ACC112 (cell line): ENCODE measurements around the gene RETREG3.
"Not testable (repeated sequence)": the region's sequence is repeated elsewhere in the genome, so short reads cannot be mapped to it uniquely, and the experiment has no call there.

ENCODE experiments used
- H2AFZ ChIP-seq: fragments of 200-600 bp; sonication (generic); one replicate; pipeline ENCODE4 v1.6.0; 2017; ENCODE audit warnings: antibody characterized with exemption, low read length; ENCODE audit not compliant: unreplicated experiment
- H3K27ac ChIP-seq: fragments of 200-600 bp; sonication (generic); 2 replicates; pipeline ENCODE4 v1.5.1; 2014; ENCODE audit warnings: low read depth, mild to moderate bottlenecking, antibody characterized with exemption, low read length, moderate library complexity
- H3K27me3 ChIP-seq: fragments of 200-600 bp; sonication (generic); 2 replicates; pipeline ENCODE4 v1.6.1; 2014; ENCODE audit warnings: mild to moderate bottlenecking, antibody characterized with exemption, low read length, moderate library complexity, mixed read lengths; ENCODE audit not compliant: insufficient read depth
- H3K36me3 ChIP-seq: fragments of 200-600 bp; sonication (generic); 2 replicates; pipeline ENCODE4 v1.6.1; 2016; ENCODE audit warnings: mild to moderate bottlenecking, antibody characterized with exemption, low read length, moderate library complexity, mixed read lengths; ENCODE audit not compliant: insufficient read depth
- H3K4me1 ChIP-seq: fragments of 200-600 bp; sonication (generic); one replicate; pipeline ENCODE4 v1.6.1; 2016; ENCODE audit warnings: low read length, mixed read lengths; ENCODE audit not compliant: insufficient read depth, unreplicated experiment, control insufficient read depth
- H3K4me3 ChIP-seq: fragments of 200-600 bp; sonication (generic); 2 replicates; pipeline ENCODE4 v1.5.1; 2014; ENCODE audit warnings: mild to moderate bottlenecking, low read depth, low read length
- H3K79me2 ChIP-seq: fragments of 200-600 bp; sonication (generic); one replicate; pipeline ENCODE4 v1.6.0; 2016; ENCODE audit warnings: low read length; ENCODE audit not compliant: control insufficient read depth, unreplicated experiment, insufficient read depth

The RETREG3 gene

DNA sequence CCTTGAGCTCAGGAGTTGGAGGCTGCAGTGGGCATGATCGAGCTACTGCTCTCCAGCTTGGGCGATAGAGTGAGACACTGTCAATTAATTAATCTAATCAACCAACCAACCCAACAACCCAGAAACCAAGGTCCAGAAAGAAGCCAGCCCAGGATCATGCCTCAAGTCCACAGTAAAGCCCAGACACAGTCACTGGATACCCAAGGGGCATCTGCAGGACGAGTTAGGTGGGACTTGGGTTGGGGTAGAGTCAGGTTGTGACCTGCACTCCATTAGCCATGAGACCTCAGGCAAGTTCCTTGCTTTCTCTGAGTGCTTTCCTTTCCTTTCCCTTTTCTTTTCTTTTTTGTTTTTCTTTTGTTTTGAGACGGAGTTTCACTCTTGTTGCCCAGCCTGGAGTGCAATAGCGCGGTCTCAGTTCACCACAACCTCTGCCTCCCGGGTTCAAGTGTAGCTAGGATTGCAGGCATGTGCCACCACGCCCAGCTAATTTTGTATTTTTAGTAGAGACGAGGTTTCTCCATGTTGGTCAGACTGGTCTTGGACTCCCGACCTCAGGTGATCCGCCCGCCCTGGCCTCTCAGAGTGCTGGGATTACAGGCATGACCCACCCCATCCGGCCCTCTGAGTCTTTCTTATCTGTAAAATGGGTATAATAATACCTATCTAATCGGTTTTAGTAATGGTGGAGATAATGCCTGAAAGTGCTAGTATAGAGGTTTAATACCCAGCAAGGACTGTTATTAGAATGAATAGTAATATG, 60.0 kb downstream of the RETREG3 start:
- Histone ChIP-seq H2AFZ (no peak overlapping the region), H3K4me3 (no peak overlapping the region)

DNA sequence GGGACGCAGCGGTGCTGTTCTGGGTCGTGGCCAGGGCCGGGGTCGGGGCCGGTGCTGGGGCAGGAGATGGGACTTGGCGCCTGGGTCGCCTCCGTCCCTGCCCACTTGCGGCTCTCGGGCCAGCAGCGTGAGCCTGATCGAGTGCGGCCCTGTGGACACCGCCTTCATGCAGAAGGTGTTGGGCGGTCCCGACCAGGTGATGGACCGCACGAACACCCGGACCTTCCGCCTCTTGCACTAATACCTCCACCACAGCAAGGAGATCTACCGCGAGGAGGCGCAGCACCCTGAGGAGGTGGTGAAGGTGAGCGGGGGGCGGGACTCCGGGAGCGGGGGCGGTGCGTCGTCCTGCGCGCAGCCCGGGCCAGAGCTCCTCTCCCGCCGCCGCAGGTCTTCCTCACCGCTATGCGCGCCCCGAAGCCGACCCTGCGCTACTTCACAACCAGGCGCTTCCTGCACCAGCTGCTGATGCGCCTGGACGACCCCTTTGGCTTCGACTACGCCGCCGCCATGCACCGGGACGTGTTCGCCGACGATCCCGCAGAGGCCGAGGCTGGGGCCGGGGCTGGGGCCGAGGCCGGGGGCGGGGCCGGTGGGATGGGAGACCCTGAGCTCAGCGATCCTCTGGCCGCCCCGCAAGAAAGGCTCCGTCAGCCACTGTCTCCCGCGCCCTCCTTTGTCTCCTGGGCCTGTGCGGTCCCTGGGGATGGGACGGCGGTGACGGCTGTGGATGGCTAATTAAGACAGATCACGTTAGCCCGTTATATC, 60.9 kb downstream of the RETREG3 start:
- 0 out of 2 replicates have a peak, but pooled peaks cover 4% of the 10 kb centered on the region for H3K36me3 ChIP-seq
- H3K4me3 ChIP-seq: no peak overlapping the region; the same call in 1 of the 2 replicates
- H3K4me1 ChIP-seq: no peaks in the 10 kb centered on the region
- H3K27ac ChIP-seq: no peak overlapping the region
- peaks cover 5% of the 10 kb centered on the region for H3K79me2 ChIP-seq
- no peak overlapping the region for H2AFZ ChIP-seq
- no peaks in the 10 kb centered on the region for H3K27me3 ChIP-seq

More for the DNA sequence above, 60.0 kb downstream of the RETREG3 start:
- H3K4me1 ChIP-seq: peaks cover 7% of the 10 kb centered on the region
- no peak overlapping the region for H3K27ac ChIP-seq
- H3K36me3 ChIP-seq: no peaks in the 10 kb centered on the region
- H3K79me2 ChIP-seq: peaks cover 5% of the 10 kb centered on the region
- no peaks in the 10 kb centered on the region for H3K27me3 ChIP-seq

DNA sequence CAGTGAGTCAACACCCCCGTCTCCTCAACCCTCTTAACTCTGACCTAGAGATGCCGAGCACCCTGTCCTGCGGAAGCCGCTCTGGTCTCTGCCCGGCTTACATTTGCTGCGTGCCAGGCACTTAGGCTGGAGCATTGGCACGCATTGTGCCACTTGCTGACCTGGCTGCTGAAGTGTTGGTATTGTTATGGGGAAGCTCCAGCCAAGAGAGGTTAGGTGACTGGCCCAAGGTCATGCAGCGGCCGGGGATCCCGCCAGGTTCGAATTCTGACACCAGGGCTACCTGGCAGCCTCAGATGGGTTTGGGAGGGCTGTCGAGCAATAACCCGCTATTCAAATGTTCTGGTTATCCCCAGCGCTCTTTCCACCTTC, 61.5 kb downstream of the RETREG3 start:
- no peak overlapping the region for H3K27ac ChIP-seq
- no peaks in the 10 kb centered on the region for H3K79me2 ChIP-seq
- 0 out of 2 replicates have a peak, but pooled peaks cover 5% of the 10 kb centered on the region for H3K36me3 ChIP-seq
- H2AFZ ChIP-seq: no peak overlapping the region
- no peak overlapping the region for H3K4me3 ChIP-seq
- no peaks in the 10 kb centered on the region for H3K27me3 ChIP-seq
- H3K4me1 ChIP-seq: no peaks in the 10 kb centered on the region

DNA sequence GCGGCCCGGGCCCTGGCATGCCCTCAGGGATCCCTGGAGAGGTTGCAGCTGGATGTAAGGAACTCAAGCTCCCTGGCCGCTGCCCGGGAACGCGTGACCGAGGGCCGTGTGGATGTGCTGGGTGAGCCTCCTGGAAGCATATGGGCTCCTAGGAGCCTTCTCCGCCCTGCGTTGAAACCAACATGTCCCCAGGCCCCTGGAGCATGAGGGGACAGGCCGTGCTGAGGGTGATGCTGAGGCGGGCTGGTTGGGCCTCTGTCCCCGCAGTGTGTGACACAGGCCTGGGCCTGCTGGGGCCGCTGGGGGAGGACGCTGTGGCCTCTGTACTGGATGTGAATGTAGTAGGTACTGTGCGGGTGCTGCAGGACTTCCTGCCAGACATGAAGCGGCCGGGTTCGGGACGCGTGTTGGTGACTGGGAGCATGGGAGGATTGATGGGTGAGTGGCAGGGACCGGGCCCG, 62.1 kb downstream of the RETREG3 start:
- H3K4me1 ChIP-seq: no peaks in the 10 kb centered on the region

DNA sequence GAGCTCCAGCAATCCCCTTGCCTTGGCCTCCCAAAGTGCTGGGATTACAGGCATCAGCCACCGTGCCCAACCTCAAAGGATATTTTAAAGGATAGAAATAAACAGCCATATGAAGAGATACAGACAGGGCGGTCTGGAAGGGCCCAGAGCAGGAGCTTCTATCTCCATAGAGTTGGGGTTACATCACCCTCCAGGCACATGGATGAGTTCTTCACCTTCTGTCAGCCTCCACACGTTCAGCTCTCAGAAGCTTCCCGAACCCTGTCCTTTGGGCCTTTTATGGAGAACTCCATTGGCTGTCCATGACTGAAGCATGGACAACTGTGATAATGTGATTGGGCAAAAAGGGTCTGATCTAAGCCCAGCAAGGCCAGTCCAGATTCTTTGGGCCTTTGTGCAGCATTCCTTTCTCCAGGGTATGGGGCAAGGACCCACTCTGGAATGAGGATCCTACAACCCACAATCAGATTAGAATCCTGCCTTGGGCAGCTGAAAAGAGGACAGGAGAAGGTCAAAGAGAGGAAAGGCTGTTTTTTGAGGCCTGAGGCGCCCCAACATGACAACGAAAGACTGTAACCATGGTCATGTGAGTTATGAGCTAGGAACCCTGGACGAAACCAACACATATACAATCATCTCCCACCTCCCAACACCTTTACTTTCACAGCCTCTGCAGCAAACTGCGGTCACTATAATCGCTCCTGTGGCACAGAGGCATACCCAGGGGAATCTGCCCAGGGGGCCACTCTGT, 63.2 kb downstream of the RETREG3 start:
- H2AFZ ChIP-seq, H3K36me3 ChIP-seq, H3K79me2 ChIP-seq, H3K4me1 ChIP-seq, H3K27ac ChIP-seq, H3K27me3 ChIP-seq, H3K4me3 ChIP-seq: not testable (repeated sequence)

More for the DNA sequence above, 62.1 kb downstream of the RETREG3 start:
- H3K27ac ChIP-seq: no peak overlapping the region
- H3K27me3 ChIP-seq: no peaks in the 10 kb centered on the region
- no peaks in the 10 kb centered on the region for H3K79me2 ChIP-seq
- H3K4me3 ChIP-seq: no peak overlapping the region
- 0 out of 2 replicates have a peak, but pooled peaks cover 5% of the 10 kb centered on the region for H3K36me3 ChIP-seq
- no peak overlapping the region for H2AFZ ChIP-seq

DNA sequence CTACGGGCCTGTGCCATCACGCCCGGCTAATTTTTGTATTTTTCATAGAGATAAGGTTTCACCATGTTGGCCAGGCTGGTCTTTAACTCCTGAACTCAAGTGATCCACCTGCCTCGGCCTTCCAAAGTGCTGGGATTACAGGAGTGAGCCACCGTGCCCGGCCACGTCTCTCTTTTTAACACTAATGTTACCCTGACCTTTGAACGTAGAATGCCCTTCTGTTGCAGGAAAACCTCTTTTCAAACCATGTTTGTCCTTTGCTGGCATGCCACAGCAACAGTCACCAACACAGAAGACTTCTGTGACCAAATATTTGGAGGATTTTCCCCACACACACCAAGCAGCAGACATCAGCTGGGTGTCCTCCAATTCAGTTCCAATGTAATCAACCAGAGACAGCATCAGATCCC, 64.3 kb downstream of the RETREG3 start:
- Histone ChIP-seq H3K27me3 (no peaks in the 10 kb centered on the region), H3K79me2 (no peaks in the 10 kb centered on the region), H2AFZ (no peak overlapping the region), H3K27ac (no peak overlapping the region), H3K36me3 (peaks cover 9% of the 10 kb centered on the region; the same call in 1 of the 2 replicates), H3K4me1 (peaks cover 7% of the 10 kb centered on the region), H3K4me3 (no peak overlapping the region)

DNA sequence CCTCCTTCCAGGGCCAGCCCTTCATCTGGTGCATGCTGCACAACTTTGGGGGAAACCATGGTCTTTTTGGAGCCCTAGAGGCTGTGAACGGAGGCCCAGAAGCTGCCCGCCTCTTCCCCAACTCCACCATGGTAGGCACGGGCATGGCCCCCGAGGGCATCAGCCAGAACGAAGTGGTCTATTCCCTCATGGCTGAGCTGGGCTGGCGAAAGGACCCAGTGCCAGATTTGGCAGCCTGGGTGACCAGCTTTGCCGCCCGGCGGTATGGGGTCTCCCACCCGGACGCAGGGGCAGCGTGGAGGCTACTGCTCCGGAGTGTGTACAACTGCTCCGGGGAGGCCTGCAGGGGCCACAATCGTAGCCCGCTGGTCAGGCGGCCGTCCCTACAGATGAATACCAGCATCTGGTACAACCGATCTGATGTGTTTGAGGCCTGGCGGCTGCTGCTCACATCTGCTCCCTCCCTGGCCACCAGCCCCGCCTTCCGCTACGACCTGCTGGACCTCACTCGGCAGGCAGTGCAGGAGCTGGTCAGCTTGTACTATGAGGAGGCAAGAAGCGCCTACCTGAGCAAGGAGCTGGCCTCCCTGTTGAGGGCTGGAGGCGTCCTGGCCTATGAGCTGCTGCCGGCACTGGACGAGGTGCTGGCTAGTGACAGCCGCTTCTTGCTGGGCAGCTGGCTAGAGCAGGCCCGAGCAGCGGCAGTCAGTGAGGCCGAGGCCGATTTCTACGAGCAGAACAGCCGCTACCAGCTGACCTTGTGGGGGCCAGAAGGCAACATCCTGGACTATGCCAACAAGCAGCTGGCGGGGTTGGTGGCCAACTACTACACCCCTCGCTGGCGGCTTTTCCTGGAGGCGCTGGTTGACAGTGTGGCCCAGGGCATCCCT, 65.7 kb downstream of the RETREG3 start:
- Histone ChIP-seq H3K27me3 (no peaks in the 10 kb centered on the region), H3K36me3 (peaks cover 15% of the 10 kb centered on the region; the same call in 1 of the 2 replicates), H3K79me2 (peaks cover 1% of the 10 kb centered on the region), H3K4me3 (no peak overlapping the region), H3K4me1 (peaks cover 7% of the 10 kb centered on the region), H3K27ac (no peak overlapping the region), H2AFZ (no peak overlapping the region)

DNA sequence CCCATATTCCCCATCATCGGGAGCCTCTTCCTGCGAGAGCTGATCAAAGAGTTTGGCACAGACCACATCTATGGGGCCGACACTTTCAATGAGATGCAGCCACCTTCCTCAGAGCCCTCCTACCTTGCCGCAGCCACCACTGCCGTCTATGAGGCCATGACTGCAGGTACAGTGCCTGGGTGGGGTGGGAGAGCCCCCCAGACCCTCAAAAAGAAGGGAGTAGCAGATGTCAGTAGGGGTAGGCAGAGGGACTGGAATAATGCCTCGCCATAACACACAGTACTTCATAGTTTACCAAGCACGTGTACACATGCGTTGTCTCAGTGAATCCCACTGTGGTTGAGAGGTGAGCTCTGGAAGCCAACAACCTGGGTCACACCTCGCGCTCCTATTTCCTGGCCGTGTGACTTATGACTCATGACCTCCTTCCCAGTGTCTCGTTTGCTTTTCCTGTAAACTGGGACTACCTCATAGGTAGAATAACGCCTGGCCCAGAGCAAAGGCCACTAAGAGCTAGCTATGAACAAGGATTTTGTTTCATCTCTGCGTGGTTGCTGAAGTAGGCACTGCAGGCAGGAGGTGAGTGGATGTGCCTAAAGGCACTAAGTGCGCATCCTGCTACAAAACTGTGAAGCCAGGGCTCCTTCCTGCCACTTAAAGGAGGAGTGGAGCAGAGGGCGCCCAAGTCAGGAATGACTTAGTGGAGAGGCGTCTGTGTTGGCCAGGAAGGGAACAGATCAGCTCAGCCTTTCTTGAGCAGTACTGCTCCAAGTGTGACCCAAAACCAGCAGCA, 67.9 kb downstream of the RETREG3 start:
- H3K4me3 ChIP-seq: no peak overlapping the region
- H3K36me3 ChIP-seq: peaks cover 15% of the 10 kb centered on the region; the same call in 1 of the 2 replicates
- H3K27me3 ChIP-seq: no peaks in the 10 kb centered on the region
- no peak overlapping the region for H3K27ac ChIP-seq
- no peak overlapping the region for H2AFZ ChIP-seq
- peaks cover 14% of the 10 kb centered on the region for H3K79me2 ChIP-seq
- peaks cover 13% of the 10 kb centered on the region for H3K4me1 ChIP-seq

DNA sequence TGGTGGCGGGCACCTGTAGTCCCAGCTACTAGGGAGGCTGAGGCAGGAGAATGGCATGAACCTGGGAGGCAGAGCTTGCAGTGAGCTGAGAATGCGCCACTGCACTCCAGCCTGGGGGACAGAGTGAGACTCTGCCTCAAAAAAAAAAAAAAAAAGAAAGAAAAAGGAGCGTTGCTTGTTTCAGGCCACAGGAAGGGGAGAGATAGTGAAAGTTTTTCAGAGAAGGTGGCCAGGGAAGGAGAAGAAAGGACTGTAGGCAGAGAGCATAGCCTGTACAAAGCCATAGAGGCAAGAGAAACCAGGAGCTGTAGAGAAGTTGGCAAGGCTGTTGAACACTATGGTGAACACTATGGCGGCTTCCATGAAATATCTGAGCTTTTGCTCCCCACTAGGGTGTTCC, 68.6 kb downstream of the RETREG3 start:
- H3K27me3 ChIP-seq, H3K4me3 ChIP-seq, H3K27ac ChIP-seq, H2AFZ ChIP-seq: not testable (repeated sequence)
- Histone ChIP-seq H3K79me2 (peaks cover 14% of the 10 kb centered on the region), H3K36me3 (peaks cover 15% of the 10 kb centered on the region; the same call in 1 of the 2 replicates), H3K4me1 (peaks cover 16% of the 10 kb centered on the region)
